Cardiac septum (tissue), 1 donor: Measurements from ENCODE around the gene PRPF8. TPM values are rescaled to one million over a fixed set of nuclear protein-coding genes. Genes with fewer than 3 reads are reported as not detected.
"Not testable (repeated sequence)": the region's sequence is repeated elsewhere in the genome, so short reads cannot be mapped to it uniquely, and the experiment has no call there.

ENCODE experiments used
- DNase-seq: peaks from one replicate; pipeline ENCODE4 v3.0.0-alpha.2; 2020; ENCODE audit warnings: low spot score
- intact Hi-C: fragments of 100-400 bp; cut with DNase I; formaldehyde crosslinking; loops from one replicate; pipeline ENCODE4 v1.14.0; 2022
- total RNA-seq: library from RNA; stranded (reverse); fragmentation: NEBNext Ultra II Directional; extraction: Animal tissue kit (Norgen Biotek cat#: 25700); gene quantifications from one replicate; pipeline ENCODE4 v1.2.1, GENCODE V29; 2021
- donor health status: DM: no; HTN: no; CAD: no.

PRPF8 gene
- total RNA-seq, 1 donor from 2014 or later, result 162 TPM

DNA sequence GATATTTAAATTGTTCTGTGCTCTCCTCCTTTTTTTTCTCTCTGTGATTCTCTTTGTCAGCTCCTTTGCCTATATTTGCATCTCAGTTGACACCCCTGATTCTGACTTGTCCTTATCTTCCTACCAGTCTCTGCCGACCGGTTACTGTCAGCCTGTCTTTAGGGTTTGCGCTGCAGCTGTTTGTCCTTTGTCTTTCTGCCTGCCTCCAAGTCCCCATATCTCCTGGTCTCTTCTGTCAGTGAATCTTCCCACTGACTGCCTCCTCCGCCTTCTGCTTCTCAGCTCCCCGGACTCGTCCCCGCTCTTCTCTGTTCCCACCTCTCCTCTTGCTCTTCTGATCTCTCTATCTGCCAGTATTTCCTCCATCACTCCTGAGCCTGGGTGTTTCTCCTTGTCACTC is 20.3 kb upstream of the PRPF8 start:
- intact Hi-C loops, result no loop called here
- DNase-seq, result no peak

DNA sequence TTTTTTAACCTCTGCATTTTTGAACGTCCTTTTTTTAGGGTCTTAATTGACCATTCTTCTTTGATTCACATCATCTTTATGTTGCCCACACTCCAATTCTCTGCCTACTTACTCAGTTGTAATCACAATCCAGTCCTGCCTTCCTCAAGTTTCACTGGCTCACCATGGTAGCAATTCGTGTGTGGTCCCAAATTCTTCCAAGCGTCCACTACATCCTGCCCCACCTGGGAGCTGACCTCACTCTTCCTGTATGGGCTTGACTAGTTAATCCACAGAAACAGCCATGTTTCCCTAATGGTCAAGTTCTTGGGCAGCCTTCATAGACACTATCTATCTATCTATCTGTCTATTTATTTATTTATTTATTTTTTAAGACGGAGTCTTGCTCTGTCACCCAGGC is 18.4 kb upstream of the PRPF8 start:
- DNase-seq, result no peak
- intact Hi-C loops, result no loop called here

DNA sequence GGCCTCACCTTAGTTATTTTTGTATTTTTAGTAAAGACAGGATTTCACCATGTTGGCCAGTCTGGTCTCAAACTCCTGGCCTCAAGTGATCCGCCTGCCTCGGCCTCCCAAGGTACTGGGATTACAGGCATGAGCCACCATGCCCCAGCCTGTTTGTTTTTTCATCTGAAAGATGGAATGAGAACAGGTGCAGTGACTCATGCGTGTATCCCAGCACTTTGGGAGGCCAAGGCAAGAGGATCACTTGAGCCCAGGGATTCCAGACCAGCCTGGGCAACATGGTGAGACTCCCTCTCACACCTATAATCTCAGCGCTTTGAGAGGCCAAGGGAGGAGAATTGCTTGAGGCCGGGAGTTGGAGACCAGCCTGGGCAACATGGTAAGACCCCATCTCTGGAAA is 15.2 kb upstream of the PRPF8 start:
- DNase-seq, intact Hi-C loops: not testable (repeated sequence)

GRCh38 chr17:1697681-1698080 is 13.0 kb upstream of the PRPF8 start:
- intact Hi-C loops, result no loop called here
- no peak for DNase-seq

GRCh38 chr17:1695365-1695764 is 10.7 kb upstream of the PRPF8 start:
- intact Hi-C loops, result no loop called here
- no peak for DNase-seq

DNA sequence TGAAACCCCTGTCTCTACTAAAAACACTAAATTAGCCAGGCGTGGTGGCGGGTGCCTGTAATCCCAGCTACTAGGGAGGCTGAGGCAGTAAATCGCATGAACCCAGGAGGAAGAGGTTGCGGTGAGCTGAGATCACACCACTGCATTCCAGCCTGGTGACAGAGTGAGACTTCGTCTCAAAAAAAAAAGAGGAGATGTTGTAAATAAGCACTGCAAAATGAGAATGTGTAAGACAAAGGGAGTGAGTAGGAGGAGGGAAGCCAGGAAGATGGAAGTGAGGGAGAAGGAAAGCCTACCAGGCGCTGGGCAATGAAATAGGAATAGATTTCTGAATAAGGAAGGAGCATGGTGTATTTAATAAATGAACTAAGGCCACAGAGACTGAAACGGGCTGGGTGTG is 8.7 kb upstream of the PRPF8 start:
- intact Hi-C loops, result no loop called here
- DNase-seq, result no peak

DNA sequence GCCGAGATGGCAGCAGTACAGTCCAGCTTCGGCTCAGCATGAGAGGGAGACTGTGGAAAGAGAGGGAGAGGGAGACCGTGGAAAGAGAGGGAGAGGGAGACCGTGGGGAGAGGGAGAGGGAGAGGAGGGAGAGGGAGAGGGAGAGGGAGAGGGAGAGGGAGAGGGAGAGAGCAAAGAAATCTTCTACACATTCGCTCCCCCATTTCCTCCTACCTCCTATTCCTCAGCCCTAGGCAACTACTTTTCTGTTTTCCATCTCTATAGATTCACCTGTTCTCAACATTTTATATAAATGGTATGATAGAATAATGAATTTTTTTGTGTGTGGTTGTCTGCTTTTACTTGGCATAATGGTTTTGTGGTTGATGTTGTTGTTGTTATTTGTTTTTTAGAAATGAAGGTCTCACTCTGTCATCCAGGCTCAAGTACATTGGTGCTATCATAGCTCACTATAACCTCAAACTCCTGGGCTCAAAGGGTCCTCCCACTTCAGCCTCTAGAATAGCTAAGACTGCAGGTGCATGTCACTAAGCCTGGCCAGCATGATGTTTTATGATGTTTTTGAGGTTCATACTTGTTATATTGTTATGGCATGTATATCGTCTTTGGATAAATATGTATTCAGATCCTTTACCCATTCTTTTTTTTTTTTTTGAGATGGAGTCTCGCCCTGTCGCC is 6.0 kb upstream of the PRPF8 start:
- DNase-seq, result no peak
- intact Hi-C loops, result no loop called here

DNA sequence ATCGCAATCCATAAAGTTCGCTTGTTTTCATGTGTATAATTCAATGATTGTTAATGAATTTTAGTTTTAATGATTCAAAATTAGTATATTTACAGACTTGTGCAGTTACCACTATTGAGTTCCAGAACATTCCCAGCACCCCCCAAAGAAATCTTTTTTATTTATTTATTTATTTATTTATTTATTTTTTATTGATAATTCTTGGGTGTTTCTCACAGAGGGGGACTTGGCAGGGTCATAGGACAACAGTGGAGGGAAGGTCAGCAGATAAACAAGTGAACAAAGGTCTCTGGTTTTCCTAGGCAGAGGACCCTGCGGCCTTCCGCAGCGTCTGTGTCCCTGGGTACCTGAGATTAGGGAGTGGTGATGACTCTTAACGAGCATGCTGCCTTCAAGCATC is 3.7 kb upstream of the PRPF8 start:
- DNase-seq, intact Hi-C loops: not testable (repeated sequence)

GRCh38 chr17:1686086-1686485 is 1.4 kb upstream of the PRPF8 start:
- intact Hi-C loops, result no loop called here
- no peak for DNase-seq

- intact Hi-C loops, result no loop called here
- no peak for DNase-seq
Measured at GRCh38 chr17:1683459-1683858, 1.2 kb downstream of the PRPF8 start.

DNA sequence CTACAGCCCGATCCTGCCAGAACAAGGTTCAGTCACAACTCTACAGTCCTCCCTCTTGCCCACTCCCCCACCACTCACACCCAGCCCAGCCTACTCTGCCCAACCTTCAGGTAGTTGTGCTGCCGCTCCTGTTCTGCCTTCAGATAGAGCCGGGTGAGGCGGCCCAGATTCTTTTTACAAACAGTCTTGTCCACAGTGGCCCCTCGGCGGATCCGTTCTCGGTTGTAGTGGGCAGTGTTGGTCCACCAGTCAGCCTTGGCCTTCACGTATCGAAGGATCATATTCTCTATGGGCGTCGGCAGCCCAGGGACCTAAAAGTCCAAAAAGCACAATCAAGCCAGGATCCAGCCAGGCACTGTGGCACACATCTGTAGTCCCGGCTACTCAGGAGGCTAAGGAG is 8.3 kb downstream of the PRPF8 start:
- DNase-seq, result no peak
- intact Hi-C loops, result no loop called here

DNA sequence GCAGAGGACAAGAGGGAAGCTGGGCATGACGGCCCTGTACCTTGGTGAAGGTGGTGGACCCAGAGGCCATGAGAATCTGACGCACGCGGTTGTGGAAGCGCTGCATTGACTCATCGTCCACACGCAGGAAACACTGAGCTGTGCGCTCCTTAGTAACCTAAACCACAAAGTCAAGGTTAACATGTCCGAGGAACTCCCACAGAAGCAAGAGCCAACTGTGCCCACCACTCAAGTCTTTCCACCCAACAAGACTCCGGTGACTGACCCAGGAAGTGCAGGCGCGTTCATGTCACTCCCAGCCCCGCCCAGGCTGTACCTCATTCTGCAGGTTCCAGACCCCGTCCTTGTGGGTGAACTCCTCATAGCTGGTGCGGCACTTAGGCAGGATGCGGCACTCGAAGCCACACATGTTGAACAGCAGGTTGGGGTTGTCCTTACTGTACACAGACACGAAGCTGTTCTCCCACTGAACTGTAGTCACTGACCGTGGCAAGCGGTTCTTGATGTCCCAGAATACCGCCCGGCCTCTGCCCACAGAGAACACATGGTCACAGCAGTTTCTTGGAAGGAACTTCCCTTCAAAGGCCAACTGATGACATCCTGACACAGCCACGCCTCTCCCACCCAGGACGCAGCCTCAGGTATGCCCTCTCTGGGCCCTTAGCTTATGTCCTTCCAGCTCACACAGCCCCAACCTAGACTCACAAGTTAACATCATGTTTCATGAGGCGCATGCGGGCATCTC is 11.5 kb downstream of the PRPF8 start:
- no peak for DNase-seq
- intact Hi-C loops, result loop anchor here (5.0 kb wide), 1 partner anchor 109 kb away; no protein-coding TSS in a partner anchor

GRCh38 chr17:1663934-1664333 is 20.7 kb downstream of the PRPF8 start:
- not testable (repeated sequence) for DNase-seq
- intact Hi-C loops, result loop anchor here (10.0 kb wide), 2 partner anchors 201 to 361 kb away; partner anchors contain the start of gene RTN4RL1

GRCh38 chr17:1661045-1661444 is 23.6 kb downstream of the PRPF8 start:
- DNase-seq, result no peak
- intact Hi-C loops, result loop anchor here (10.0 kb wide), 2 partner anchors 204 to 364 kb away; partner anchors contain the start of gene RTN4RL1

- intact Hi-C loops, result no loop called here
- DNase-seq, result no peak
Measured at GRCh38 chr17:1658100-1658499, 26.6 kb downstream of the PRPF8 start.

DNA sequence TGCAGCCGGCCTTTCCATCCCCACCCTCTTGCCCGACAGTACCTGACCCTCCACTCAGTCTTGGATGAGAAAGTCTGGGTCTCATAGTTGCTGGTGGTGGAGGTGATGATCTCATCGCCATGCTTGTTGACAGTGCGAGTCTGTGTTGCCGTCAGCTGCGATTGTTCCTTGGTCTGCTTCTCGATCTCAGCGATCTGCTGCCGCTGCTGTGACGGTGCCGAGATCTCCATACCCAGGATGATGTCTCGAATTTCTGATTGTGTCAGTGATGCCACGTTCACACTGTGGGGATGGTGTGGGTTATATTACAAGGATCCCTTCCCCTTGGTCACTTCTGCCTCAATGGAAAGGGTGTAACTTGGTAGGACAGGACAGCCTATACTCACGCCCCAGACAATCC is 30.9 kb downstream of the PRPF8 start:
- intact Hi-C loops, result no loop called here
- no peak for DNase-seq

- intact Hi-C loops, DNase-seq: not testable (repeated sequence)
Measured at GRCh38 chr17:1652794-1653193, 31.9 kb downstream of the PRPF8 start.

DNA sequence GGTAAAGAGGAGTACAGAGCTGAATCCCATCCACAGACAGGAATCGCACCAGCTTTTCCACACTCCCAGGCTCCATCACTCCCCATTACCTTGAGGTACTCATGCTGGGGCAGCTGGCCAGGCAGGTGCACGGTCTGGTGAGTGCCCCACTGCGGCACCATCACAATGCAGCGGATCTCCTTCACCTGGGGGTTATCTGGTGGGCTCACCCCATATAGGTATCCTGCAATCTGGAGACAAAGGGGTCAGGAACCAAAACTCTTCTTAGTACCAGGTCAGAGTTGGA is 33.2 kb downstream of the PRPF8 start:
- intact Hi-C loops, result loop anchor here (2.0 kb wide), 1 partner anchor 17 kb away; no protein-coding TSS in a partner anchor
- DNase-seq, result no peak

DNA sequence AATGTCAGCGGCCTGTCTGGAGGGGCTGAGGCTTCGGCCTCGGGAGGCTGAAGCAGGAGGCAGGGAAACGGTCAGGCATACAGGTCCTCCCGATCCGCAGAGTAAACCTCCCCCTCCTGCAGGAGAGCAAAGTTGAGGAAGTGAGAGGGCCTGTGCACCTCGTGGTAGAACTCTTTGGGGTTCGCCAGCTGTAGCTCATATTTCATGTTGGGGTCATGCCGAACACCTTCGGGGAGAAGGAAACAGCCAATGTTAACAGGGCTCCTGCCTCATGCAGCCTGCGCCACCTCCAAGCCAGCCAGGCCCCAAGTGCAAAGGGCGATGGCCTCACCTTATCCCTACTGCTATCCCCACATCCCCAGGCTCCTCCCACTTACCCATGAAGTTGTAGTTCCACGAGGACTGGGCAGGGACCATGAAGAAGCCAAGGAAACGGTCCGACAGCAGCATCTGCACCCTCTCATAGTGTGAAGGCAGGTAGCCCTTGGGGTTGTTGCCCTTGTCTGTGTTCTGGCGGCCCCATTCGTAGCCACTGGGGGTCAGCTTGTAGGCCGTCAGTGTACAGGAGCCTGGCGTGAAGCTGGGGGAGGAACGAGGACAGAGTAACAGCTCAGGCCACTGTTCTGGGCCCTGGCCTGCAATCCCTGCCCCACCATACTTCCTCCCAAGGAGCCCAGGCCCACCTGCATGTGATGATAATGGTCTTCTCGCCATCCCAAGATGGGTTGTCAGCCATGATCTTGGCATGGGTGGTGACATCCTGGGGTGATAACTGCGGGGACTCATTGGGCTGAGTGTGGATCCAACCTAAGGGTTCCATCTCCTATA is 33.7 kb downstream of the PRPF8 start:
- no peak for DNase-seq
- intact Hi-C loops, result loop anchor here (2.0 kb wide), 1 partner anchor 18 kb away; no protein-coding TSS in a partner anchor

DNA sequence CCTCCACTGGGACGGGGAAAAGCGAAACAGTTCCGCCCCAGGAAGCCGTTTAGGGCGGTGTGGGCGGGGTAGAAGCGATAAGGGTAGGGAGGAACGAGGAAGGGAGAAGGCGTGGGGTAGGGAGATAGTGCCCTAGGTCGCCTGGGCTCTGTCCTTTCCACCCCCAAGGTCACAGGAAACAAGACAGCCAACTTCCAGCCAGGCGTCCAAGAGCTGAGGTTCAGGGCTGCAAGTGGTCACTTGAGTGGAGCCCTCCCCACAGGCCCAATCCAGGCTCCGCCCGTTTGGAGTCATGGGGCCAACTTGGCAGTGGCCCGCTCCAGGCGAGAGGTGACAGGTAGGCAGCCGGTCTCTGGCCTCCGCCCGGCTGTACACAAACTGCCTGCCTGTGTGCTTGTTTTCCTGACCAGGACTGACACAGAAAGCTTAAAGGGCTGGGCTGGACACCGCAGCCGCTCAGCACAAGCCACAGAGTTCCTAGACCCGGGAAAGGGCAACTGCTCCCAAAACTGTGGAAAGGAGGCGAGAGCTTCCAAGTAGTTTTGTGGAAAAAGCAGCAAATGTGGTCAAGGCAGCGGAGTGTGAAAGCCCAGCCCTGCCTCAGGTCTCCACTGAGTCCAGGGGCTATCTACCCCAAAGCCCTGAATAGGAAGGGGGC is 34.7 kb downstream of the PRPF8 start, which contains the start of gene RILP:
RILP (minus strand) TSS at position 23 of the 658 bp plus-strand sequence. CDS start 62 bp downstream, outside the sequence.
- peak; percentile 94 for DNase-seq
- intact Hi-C loops, result loop anchor here (2.0 to 10.0 kb wide), 4 partner anchors 19 to 385 kb away; no protein-coding TSS in a partner anchor
